Endothelial cell of umbilical vein (primary cell): ENCODE measurements around the gene LYPLAL1. TPM values are rescaled to one million over a fixed set of nuclear protein-coding genes. Genes with fewer than 3 reads are reported as not detected.

Source experiments
- BruUV-seq: library from RNA; stranded (reverse); fragments of 400-500 nt; replicated peaks from 2 replicates; lab custom pipeline; 2021; lab: Mats Ljungman, UMichigan
- CTCF ChIA-PET: fragments of 300-600, 350-600 bp; sonication (Branson Sonifier 250); formaldehyde crosslinking; loops from one replicate; lab custom pipeline; 2021; ENCODE audit warnings: antibody characterized with exemption, inconsistent platforms; lab: Charles Lee
- POLR2A ChIA-PET: fragments of 300-600, 350-600 bp; sonication (Branson Sonifier 250); formaldehyde crosslinking; loops from one replicate; lab custom pipeline; 2021; ENCODE audit warnings: antibody characterized with exemption, inconsistent platforms; lab: Charles Lee
- DNase-seq: peaks from one replicate; pipeline ENCODE4 v3.0.0-alpha.2; 2011; ENCODE audit warnings: low read depth, low spot score
- FAIRE-seq: peaks from 2 replicates; lab custom pipeline; 2011; peaks lifted over from hg19 to GRCh38; lab: Jason Lieb, UNC
- H2AFZ ChIP-seq: 2 replicates; pipeline ENCODE4 v1.6.0; 2012; ENCODE audit warnings: low read depth, low read length, control low read depth, inconsistent platforms
- H3K27ac ChIP-seq: 2 replicates; pipeline ENCODE4 v1.5.1; 2011; ENCODE audit warnings: low read depth, mild to moderate bottlenecking, control low read depth, low read length, moderate library complexity; ENCODE audit not compliant: insufficient read depth
- H3K27me3 ChIP-seq, 2 experiments: 2 replicates each; pipeline versions ENCODE4 v1.6.0 to v1.6.1; 2011; ENCODE audit warnings: low read length in 2 of 2, mixed read lengths in 1 of 2; ENCODE audit not compliant: control insufficient read depth in 2 of 2, insufficient read depth in 2 of 2
- H3K36me3 ChIP-seq, 2 experiments: 2 replicates in 1 of 2; 3 replicates in 1 of 2; pipeline ENCODE4 v1.5.1; 2011; ENCODE audit warnings: low read length in 2 of 2, mild to moderate bottlenecking in 1 of 2, moderate library complexity in 1 of 2; ENCODE audit not compliant: control insufficient read depth in 2 of 2, insufficient read depth in 2 of 2; ENCODE audit errors: extremely low read depth in 1 of 2
- H3K4me1 ChIP-seq: 3 replicates; pipeline ENCODE4 v1.5.1; 2011; ENCODE audit warnings: mild to moderate bottlenecking, low read length; ENCODE audit not compliant: control insufficient read depth, insufficient read depth; ENCODE audit errors: extremely low read depth
- H3K4me2 ChIP-seq: 2 replicates; pipeline ENCODE4 v1.6.1; 2011; ENCODE audit warnings: low read length, control low read depth, mixed read lengths; ENCODE audit not compliant: insufficient read depth
- H3K4me3 ChIP-seq, 3 experiments: fragments of 200-600 bp in 1 of 3; sonication (generic), shearing (Covaris generic) in 1 of 3; replicated peaks in 1 of 3; 2 replicates each; pipeline ENCODE4 v1.5.1; 2011 to 2016; ENCODE audit warnings: control low read depth in 3 of 3, low read length in 3 of 3, mild to moderate bottlenecking in 2 of 3, inconsistent platforms in 1 of 3, low read depth in 1 of 3, moderate library complexity in 1 of 3; ENCODE audit not compliant: insufficient read depth in 1 of 3
- H3K79me2 ChIP-seq: 2 replicates; pipeline ENCODE4 v1.6.0; 2012; ENCODE audit warnings: low read length, inconsistent platforms; ENCODE audit not compliant: control insufficient read depth, insufficient read depth
- H3K9ac ChIP-seq: replicated peaks from 2 replicates; pipeline ENCODE3; 2011; ENCODE audit warnings: low read length, control low read depth; ENCODE audit not compliant: insufficient read depth; ENCODE audit errors: extremely low read depth
- H3K9me1 ChIP-seq: replicated peaks from 3 replicates; pipeline ENCODE4 v1.6.0; 2011; ENCODE audit warnings: mild to moderate bottlenecking, low read length; ENCODE audit not compliant: control insufficient read depth, insufficient read depth; ENCODE audit errors: extremely low read depth
- H3K9me3 ChIP-seq: replicated peaks from 2 replicates; pipeline ENCODE4 v1.5.1; 2012; ENCODE audit warnings: low read length, inconsistent platforms; ENCODE audit not compliant: control insufficient read depth, insufficient read depth
- H4K20me1 ChIP-seq: replicated peaks from 2 replicates; pipeline ENCODE3; 2011; ENCODE audit warnings: mild to moderate bottlenecking, low read length; ENCODE audit not compliant: control insufficient read depth, insufficient read depth; ENCODE audit errors: extremely low read depth
- EZH2 ChIP-seq: IDR thresholded peaks from 2 replicates; pipeline ENCODE4 v1.6.1; 2012; ENCODE audit warnings: borderline replicate concordance, low read depth, mild to moderate bottlenecking, moderate library complexity, low read length, inconsistent platforms; ENCODE audit not compliant: severe bottlenecking
- FOS ChIP-seq: IDR thresholded peaks from 2 replicates; pipeline ENCODE4 v1.6.1; 2011; ENCODE audit warnings: mild to moderate bottlenecking, low read length, moderate library complexity, borderline replicate concordance; ENCODE audit not compliant: insufficient read depth
- GATA2 ChIP-seq: IDR thresholded peaks from 2 replicates; pipeline ENCODE4 v1.7.0; 2011; ENCODE audit warnings: low read depth, mild to moderate bottlenecking, moderate library complexity, mixed read lengths, low read length; ENCODE audit not compliant: insufficient read length, insufficient read depth
- JUN ChIP-seq: IDR thresholded peaks from 2 replicates; pipeline ENCODE4 v1.6.1; 2011; ENCODE audit warnings: borderline replicate concordance, low read depth; ENCODE audit not compliant: insufficient read length, insufficient read depth
- MYC ChIP-seq: IDR thresholded peaks from one replicate; pipeline ENCODE4 v1.6.1; 2011; ENCODE audit warnings: mild to moderate bottlenecking, low read depth, low read length
- POLR2A ChIP-seq: IDR thresholded peaks from 2 replicates; pipeline ENCODE4 v1.6.1; 2012; ENCODE audit warnings: low read depth, mild to moderate bottlenecking, control low read depth, low read length
- POLR2AphosphoS5 ChIP-seq: IDR thresholded peaks from 2 replicates; pipeline ENCODE4 v1.6.1; 2012; ENCODE audit warnings: low read depth, mild to moderate bottlenecking, control low read depth, low read length, moderate library complexity; ENCODE audit not compliant: insufficient read depth
- dilution Hi-C: fragments of 300-500 bp; cut with MboI; formaldehyde crosslinking; loops from one replicate; pipeline ENCODE4 v1.15.0; 2019; ENCODE audit warnings: low sequenced_read_pairs; ENCODE audit not compliant: extremely low pct_ligation_motif_present
- intact Hi-C: fragments of 100-400 bp; cut with micrococcal nuclease; formaldehyde crosslinking; loops from one replicate; pipeline ENCODE4 v1.10.0; 2022
- polyA plus RNA-seq, 4 experiments: library from polyadenylated mRNA; depleted of rRNA in 3 of 4; stranded (reverse) in 3 of 4; unstranded in 1 of 4; fragments of >200 nt; gene quantifications; 2 replicates each; pipeline versions ENCODE4 v1.2.1 to v1.2.3, GENCODE V29; 2011 to 2012; ENCODE audit warnings: missing spikeins in 1 of 4
- total RNA-seq: library from RNA; stranded (reverse); gene quantifications from 2 replicates; pipeline ENCODE4 v1.2.3, GENCODE V29; 2021
- TF ChIP-seq, protein P1 (sequence below), 2 donors: IDR thresholded peaks; 1 replicate in 1 of 2; 2 replicates in 1 of 2; pipeline ENCODE4 v1.5.1; 2011; ENCODE audit warnings: low read length in 2 of 2, mild to moderate bottlenecking in 2 of 2, moderate library complexity in 2 of 2, control low read depth in 1 of 2, inconsistent platforms in 1 of 2, low read depth in 1 of 2; ENCODE audit not compliant: insufficient read depth in 1 of 2; ENCODE audit errors: extremely low read depth in 1 of 2
- TF ChIP-seq, protein P2 (sequence below): IDR thresholded peaks from 2 replicates; pipeline ENCODE4 v1.6.1; 2011; ENCODE audit not compliant: insufficient read depth, insufficient read length

The LYPLAL1 gene
- total and polyA plus RNA-seq, 2 donors (not counting 3 experiments of a cell fraction or from before 2014, with no cell fraction given) = 7.4 to 25.4 TPM

DNA sequence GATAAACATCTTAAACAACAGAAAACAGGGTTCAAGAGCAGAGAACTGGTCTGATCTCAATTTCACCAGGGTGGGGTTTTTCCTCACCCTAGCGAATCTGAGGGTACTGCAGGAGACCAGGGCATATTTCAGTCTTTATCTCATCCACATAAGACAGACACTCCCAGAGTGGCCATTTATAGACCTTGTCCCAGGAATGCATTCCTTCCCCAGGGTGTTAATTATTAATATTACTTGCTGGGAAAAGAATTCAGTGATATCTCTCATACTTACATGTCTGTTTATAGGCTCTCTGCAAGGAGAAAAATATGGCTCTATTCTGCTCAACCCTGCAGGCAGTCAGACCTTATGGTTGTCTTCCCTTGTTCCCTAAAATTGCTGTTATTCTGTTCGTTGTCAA, 84.1 kb downstream of the LYPLAL1 start:
- dilution Hi-C loops (no loop called here), intact Hi-C loops (no loop called here)
- FAIRE-seq = no peak
- DNase-seq = no peak
- CTCF ChIA-PET = no interaction called here
- no peak overlapping the region for H2AFZ ChIP-seq
- no peak overlapping the region for H3K4me3 ChIP-seq
- TF ChIP-seq GATA2 (no peak), EZH2 (no peak), JUN (no peak), FOS (no peak), POLR2A (no peak), MYC (no peak), POLR2AphosphoS5 (no peak)
- TF ChIP-seq, protein P1, sequence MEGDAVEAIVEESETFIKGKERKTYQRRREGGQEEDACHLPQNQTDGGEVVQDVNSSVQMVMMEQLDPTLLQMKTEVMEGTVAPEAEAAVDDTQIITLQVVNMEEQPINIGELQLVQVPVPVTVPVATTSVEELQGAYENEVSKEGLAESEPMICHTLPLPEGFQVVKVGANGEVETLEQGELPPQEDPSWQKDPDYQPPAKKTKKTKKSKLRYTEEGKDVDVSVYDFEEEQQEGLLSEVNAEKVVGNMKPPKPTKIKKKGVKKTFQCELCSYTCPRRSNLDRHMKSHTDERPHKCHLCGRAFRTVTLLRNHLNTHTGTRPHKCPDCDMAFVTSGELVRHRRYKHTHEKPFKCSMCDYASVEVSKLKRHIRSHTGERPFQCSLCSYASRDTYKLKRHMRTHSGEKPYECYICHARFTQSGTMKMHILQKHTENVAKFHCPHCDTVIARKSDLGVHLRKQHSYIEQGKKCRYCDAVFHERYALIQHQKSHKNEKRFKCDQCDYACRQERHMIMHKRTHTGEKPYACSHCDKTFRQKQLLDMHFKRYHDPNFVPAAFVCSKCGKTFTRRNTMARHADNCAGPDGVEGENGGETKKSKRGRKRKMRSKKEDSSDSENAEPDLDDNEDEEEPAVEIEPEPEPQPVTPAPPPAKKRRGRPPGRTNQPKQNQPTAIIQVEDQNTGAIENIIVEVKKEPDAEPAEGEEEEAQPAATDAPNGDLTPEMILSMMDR (IDR thresholded peaks at IDR 0.05; ENCODE audit: extremely low read depth in 1 of 2, insufficient read depth in 1 of 2, low read depth in 1 of 2, low read length in 2 of 2) = no peak
- TF ChIP-seq, protein P2, sequence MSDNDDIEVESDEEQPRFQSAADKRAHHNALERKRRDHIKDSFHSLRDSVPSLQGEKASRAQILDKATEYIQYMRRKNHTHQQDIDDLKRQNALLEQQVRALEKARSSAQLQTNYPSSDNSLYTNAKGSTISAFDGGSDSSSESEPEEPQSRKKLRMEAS = no peak
- no peaks in the 10 kb centered on the region for H3K4me1 ChIP-seq
- no peaks in the 10 kb centered on the region for H3K9me3 ChIP-seq
- H3K36me3 ChIP-seq = no peaks in the 10 kb centered on the region
- H3K27me3 ChIP-seq = no peaks in the 10 kb centered on the region
- no peak overlapping the region for H3K4me2 ChIP-seq
- no peak overlapping the region for H3K9ac ChIP-seq
- BruUV-seq = no TSS peak
- POLR2A ChIA-PET = no interaction called here
- no peaks in the 10 kb centered on the region for H4K20me1 ChIP-seq
- H3K27ac ChIP-seq = no peak overlapping the region
- no peaks in the 10 kb centered on the region for H3K79me2 ChIP-seq
- H3K9me1 ChIP-seq = no peaks in the 10 kb centered on the region
